DND-41 (cell line): Measurements from ENCODE around the gene PPP1R11.

ENCODE experiments used
- ATAC-seq: fragments of 200-7000 bp; cut with Tn5 transposase; 3 replicates; pipeline ENCODE4 v1.9.1; 2021; ENCODE audit warnings: low read depth; ENCODE audit not compliant: insufficient read depth
- DNase-seq: peaks from one replicate; pipeline ENCODE4 v3.0.0-alpha.2; 2020
- H2AFZ ChIP-seq: 2 replicates; pipeline ENCODE4 v1.6.0; 2012; ENCODE audit warnings: low read depth, low read length
- H3K27ac ChIP-seq: 2 replicates; pipeline ENCODE4 v1.5.1; 2012; ENCODE audit warnings: low read length, inconsistent platforms
- H3K27me3 ChIP-seq: fragments of 200-600 bp; sonication (generic); 2 replicates; pipeline ENCODE4 v1.6.0; 2012; ENCODE audit warnings: low read length, mild to moderate bottlenecking, inconsistent platforms; ENCODE audit not compliant: insufficient read depth, poor library complexity
- H3K36me3 ChIP-seq: 2 replicates; pipeline ENCODE4 v1.5.1; 2012; ENCODE audit warnings: low read length, inconsistent platforms; ENCODE audit not compliant: insufficient read depth
- H3K4me1 ChIP-seq: 2 replicates; pipeline ENCODE4 v1.5.1; 2012; ENCODE audit warnings: mild to moderate bottlenecking, low read length; ENCODE audit not compliant: insufficient read depth
- H3K4me2 ChIP-seq: 2 replicates; pipeline ENCODE4 v1.6.0; 2012; ENCODE audit warnings: mild to moderate bottlenecking, moderate library complexity, low read length, inconsistent platforms; ENCODE audit not compliant: insufficient read depth
- H3K4me3 ChIP-seq, 2 experiments: fragments of 200-600 bp in 1 of 2; shearing (Covaris generic) in 1 of 2; 2 replicates each; pipeline ENCODE4 v1.5.1; 2012 to 2016; ENCODE audit warnings: inconsistent platforms in 2 of 2, low read length in 2 of 2, mild to moderate bottlenecking in 2 of 2, low read depth in 1 of 2, moderate library complexity in 1 of 2
- H3K79me2 ChIP-seq: 2 replicates; pipeline ENCODE4 v1.6.0; 2012; ENCODE audit warnings: low read length, inconsistent platforms; ENCODE audit not compliant: insufficient read depth
- H3K9ac ChIP-seq: 2 replicates; pipeline ENCODE4 v1.6.0; 2012; ENCODE audit warnings: low read depth, mild to moderate bottlenecking, inconsistent platforms, low read length, moderate library complexity
- H3K9me3 ChIP-seq: 2 replicates; pipeline ENCODE4 v1.5.1; 2012; ENCODE audit warnings: low read length, moderate library complexity, mild to moderate bottlenecking, inconsistent platforms; ENCODE audit not compliant: insufficient read depth, severe bottlenecking
- H4K20me1 ChIP-seq: 2 replicates; pipeline ENCODE4 v1.6.0; 2012; ENCODE audit warnings: low read length; ENCODE audit not compliant: insufficient read depth
- EZH2 ChIP-seq: IDR thresholded peaks from 3 replicates; pipeline ENCODE4 v1.6.1; 2012; ENCODE audit warnings: borderline replicate concordance, low read depth, mild to moderate bottlenecking, moderate library complexity, low read length, inconsistent platforms; ENCODE audit not compliant: severe bottlenecking
- TF ChIP-seq, protein P1 (sequence below): IDR thresholded peaks from 2 replicates; pipeline ENCODE4 v1.5.1; 2012; ENCODE audit warnings: borderline replicate concordance, low read length, moderate library complexity, mild to moderate bottlenecking; ENCODE audit not compliant: poor library complexity, severe bottlenecking; ENCODE audit errors: extremely low read depth

PPP1R11 gene

GRCh38 chr6:30071081-30071818, 4.3 kb downstream of the PPP1R11 start:
- Histone ChIP-seq H3K27ac (no peak overlapping the region), H3K4me1 (peaks cover 25% of the 10 kb centered on the region), H3K79me2 (peaks cover 17% of the 10 kb centered on the region), H3K27me3 (no peaks in the 10 kb centered on the region), H3K9me3 (no peaks in the 10 kb centered on the region), H3K4me2 (no peak overlapping the region), H3K4me3 (no peak overlapping the region), H2AFZ (no peak overlapping the region), H3K9ac (no peak overlapping the region), H4K20me1 (no peaks in the 10 kb centered on the region; the same call in 1 of the 2 replicates), H3K36me3 (peaks cover 20% of the 10 kb centered on the region)
- no peak for ATAC-seq
- no peak for DNase-seq
- TF ChIP-seq, protein P1, sequence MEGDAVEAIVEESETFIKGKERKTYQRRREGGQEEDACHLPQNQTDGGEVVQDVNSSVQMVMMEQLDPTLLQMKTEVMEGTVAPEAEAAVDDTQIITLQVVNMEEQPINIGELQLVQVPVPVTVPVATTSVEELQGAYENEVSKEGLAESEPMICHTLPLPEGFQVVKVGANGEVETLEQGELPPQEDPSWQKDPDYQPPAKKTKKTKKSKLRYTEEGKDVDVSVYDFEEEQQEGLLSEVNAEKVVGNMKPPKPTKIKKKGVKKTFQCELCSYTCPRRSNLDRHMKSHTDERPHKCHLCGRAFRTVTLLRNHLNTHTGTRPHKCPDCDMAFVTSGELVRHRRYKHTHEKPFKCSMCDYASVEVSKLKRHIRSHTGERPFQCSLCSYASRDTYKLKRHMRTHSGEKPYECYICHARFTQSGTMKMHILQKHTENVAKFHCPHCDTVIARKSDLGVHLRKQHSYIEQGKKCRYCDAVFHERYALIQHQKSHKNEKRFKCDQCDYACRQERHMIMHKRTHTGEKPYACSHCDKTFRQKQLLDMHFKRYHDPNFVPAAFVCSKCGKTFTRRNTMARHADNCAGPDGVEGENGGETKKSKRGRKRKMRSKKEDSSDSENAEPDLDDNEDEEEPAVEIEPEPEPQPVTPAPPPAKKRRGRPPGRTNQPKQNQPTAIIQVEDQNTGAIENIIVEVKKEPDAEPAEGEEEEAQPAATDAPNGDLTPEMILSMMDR, result no peak
- TF ChIP-seq EZH2, result no peak

DNA sequence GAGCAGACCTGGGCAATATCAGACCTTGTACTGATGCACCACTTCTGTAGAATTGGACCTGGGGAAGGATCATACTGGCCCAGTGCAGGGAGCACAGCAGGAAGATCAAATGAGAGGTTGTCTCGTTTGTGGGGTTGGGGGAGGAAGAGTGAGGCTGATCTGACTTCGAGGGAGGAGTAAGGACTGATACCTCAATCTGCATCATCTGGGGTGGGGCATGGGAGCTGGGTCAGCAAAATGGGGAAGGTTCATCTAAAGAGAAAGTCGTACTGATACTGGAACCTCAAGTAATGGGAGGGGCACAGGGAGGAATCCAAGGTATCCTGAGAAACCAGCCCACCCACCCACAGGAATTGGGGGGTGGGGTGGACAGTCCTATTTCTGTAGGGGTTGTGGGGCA, 4.9 kb downstream of the PPP1R11 start:
- no peak overlapping the region for H2AFZ ChIP-seq
- no peak overlapping the region for H3K27ac ChIP-seq
- peaks cover 20% of the 10 kb centered on the region for H3K36me3 ChIP-seq
- H3K79me2 ChIP-seq, result peaks cover 17% of the 10 kb centered on the region
- H3K9ac ChIP-seq, result no peak overlapping the region
- H4K20me1 ChIP-seq, result no peaks in the 10 kb centered on the region; the same call in 1 of the 2 replicates
- H3K4me1 ChIP-seq, result peaks cover 29% of the 10 kb centered on the region
- H3K27me3 ChIP-seq, result no peaks in the 10 kb centered on the region
- no peak for DNase-seq
- no peak for ATAC-seq
- no peak for TF ChIP-seq EZH2
- TF ChIP-seq, protein P1, result no peak
- no peak overlapping the region for H3K4me3 ChIP-seq
- no peak overlapping the region for H3K4me2 ChIP-seq
- no peaks in the 10 kb centered on the region for H3K9me3 ChIP-seq

DNA sequence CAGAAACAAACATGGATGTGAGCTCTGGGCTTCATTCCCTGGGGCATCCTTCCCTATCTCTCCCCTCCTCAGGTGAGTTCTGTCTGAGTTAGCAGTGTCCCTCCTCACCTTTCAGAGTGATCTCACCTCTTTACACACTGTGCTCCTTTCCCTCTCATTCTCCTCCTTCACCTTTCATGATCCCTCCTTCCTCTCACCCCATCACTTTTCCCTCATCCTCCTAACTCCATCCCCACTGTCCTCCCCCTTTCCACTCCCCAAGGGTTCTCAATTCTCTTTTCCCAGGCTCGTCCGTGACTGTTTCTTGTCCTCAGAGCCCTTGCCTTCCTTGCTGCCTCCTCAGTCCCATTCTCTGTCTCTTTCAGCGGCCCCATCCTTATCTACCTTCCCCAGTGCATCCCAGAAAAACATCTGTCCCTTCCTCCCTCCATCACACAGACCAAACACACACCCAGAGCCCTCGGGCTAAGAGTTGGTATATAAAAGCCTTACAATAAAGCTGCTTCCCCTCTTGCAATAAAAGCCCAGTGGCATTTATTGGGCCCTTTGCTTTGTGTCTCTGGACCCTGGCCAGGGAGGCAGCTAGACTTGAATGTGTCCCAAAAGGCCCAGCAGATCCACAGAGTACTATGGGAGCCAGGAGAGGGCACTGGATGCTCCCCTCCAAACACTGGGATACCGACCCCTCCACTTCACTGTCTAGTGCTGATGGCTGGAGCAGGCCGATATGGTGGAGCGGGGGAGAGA, 6.7 kb downstream of the PPP1R11 start:
- H3K4me1 ChIP-seq, result peaks cover 35% of the 10 kb centered on the region
- H3K79me2 ChIP-seq, result peaks cover under 1% of the 10 kb centered on the region
- no peak overlapping the region for H3K9ac ChIP-seq
- no peak for DNase-seq
- H2AFZ ChIP-seq, result no peak overlapping the region
- no peak overlapping the region for H3K27ac ChIP-seq
- H4K20me1 ChIP-seq, result no peaks in the 10 kb centered on the region; the same call in 1 of the 2 replicates
- TF ChIP-seq, protein P1, result no peak
- TF ChIP-seq EZH2, result no peak
- H3K4me2 ChIP-seq, result no peak overlapping the region
- no peak for ATAC-seq
- H3K27me3 ChIP-seq, result no peaks in the 10 kb centered on the region
- no peak overlapping the region for H3K4me3 ChIP-seq
- H3K9me3 ChIP-seq, result no peaks in the 10 kb centered on the region
- peaks cover 15% of the 10 kb centered on the region for H3K36me3 ChIP-seq
